GM19239 (cell line): ENCODE data around the gene ERVV-1.
"Not testable (repeated sequence)": the region's sequence is repeated elsewhere in the genome, so short reads cannot be mapped to it uniquely, and the experiment has no call there.

ENCODE experiments used
- DNase-seq: peaks from one replicate; pipeline ENCODE4 v3.0.0; 2011; ENCODE audit warnings: low spot score; ENCODE audit not compliant: insufficient read length
- FAIRE-seq: peaks from 2 replicates; lab custom pipeline; 2011; peaks lifted over from hg19 to GRCh38; lab: Jason Lieb, UNC

ERVV-1 gene

DNA sequence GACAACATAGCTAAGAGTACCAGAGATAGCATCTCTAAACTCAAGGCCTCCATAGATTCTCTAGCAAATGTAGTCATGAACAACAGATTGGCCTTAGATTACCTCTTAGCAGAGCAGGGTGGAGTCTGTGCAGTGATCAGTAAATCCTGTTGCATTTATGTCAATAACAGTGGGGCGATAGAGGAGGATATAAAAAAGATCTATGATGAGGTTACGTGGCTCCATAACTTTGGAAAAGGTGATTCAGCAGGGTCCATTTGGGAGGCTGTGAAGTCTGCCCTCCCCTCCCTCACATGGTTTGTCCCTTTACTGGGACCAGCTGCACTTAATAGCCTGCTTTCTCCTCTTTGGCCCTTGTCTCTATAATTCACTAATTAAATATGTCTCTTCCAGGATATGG lies 1.4 kb downstream of the ERVV-1 start:
- FAIRE-seq (no peak), DNase-seq (no peak)

GRCh38 chr19:53015730-53016129 lies 2.0 kb downstream of the ERVV-1 start:
- DNase-seq: no peak
- no peak for FAIRE-seq

GRCh38 chr19:53019684-53020083 lies 6.0 kb downstream of the ERVV-1 start:
- no peak for FAIRE-seq
- DNase-seq: no peak

GRCh38 chr19:53028306-53028705 lies 14.6 kb downstream of the ERVV-1 start:
- DNase-seq, FAIRE-seq: not testable (repeated sequence)

- FAIRE-seq (no peak), DNase-seq (no peak)
These were observed 20.3 kb downstream of the ERVV-1 start for GRCh38 chr19:53034054-53034453.

GRCh38 chr19:53034948-53035675 lies 21.4 kb downstream of the ERVV-1 start:
- FAIRE-seq (no peak), DNase-seq (no peak)

- DNase-seq (no peak), FAIRE-seq (no peak)
These were observed 23.7 kb downstream of the ERVV-1 start for GRCh38 chr19:53037101-53038097.

DNA sequence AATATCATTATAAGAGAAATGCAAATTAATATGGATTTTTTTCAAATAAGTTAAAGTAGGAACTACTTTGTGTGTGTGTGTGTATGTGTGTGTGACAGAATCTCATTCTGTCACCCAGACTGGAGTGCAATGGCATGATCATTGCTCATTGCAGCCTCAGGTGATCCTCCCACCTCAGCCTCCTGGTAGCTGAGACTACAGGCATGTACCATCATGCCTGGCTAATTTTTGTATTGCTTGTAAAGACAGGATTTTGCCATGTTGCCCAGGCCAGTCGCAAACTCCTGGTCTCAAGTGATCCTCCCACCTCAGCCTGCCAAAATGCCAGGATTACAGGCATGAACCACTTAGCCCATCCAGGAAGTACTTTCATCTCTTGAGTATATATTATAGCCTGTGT lies 27.6 kb downstream of the ERVV-1 start:
- FAIRE-seq (no peak), DNase-seq (no peak)

DNA sequence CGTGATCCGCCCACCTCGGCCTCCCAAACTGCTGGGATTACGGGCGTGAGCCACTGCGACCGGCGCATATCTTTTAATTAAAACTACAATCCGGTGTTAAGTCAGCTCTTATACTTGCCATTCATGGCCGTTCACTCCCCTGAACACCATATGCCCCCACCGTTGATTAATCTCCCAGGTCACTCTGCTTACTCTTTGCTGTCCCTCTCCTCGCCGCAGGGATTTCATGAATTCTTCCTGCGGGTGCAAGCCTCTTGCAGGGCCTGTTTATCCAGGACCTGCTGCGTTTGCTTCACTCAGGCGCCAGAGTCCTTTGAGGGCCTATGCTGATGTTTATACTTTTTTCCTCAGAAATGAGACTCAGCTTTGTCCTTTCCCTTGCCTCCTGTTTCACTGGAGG lies 31.8 kb downstream of the ERVV-1 start:
- DNase-seq: no peak
- no peak for FAIRE-seq

DNA sequence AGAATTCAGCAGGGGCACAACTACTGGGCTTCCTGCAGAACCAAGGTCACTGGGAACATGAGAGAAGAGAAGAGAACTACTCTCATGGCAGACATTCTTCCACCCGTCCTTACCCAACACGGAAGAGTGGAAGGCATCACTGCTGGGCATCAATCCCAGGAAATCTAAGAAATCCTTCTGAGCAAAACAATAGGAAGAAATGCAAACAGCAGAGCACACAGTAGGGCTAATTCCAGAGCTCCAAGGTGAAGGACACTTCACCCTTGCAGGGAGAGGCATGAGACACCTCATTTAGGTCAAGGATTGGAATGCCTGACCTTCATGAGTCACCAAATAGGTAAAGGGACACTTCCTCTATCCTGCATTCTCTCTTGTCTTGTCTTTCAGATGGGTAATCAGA lies 33.7 kb downstream of the ERVV-1 start:
- FAIRE-seq (no peak), DNase-seq (no peak)

DNA sequence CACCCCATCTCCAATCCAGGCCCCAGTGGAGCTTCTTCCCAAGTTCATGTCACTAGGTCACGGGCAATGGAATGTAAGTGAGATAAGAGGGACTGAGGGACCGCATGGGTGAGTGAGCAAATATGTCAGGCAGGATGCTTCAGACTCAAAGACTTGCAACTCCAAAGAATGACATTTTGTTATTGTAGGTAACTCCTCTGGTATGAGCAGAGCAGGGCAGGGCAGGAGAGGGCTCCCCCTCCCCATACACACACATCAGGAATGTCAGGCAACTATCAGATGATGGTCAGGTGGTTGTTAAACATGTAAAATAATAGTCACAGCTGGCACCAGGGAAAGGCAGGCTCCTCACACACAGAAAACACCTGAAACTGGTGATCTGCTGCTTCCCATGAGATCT lies 41.4 kb downstream of the ERVV-1 start:
- FAIRE-seq (no peak), DNase-seq (no peak)

DNA sequence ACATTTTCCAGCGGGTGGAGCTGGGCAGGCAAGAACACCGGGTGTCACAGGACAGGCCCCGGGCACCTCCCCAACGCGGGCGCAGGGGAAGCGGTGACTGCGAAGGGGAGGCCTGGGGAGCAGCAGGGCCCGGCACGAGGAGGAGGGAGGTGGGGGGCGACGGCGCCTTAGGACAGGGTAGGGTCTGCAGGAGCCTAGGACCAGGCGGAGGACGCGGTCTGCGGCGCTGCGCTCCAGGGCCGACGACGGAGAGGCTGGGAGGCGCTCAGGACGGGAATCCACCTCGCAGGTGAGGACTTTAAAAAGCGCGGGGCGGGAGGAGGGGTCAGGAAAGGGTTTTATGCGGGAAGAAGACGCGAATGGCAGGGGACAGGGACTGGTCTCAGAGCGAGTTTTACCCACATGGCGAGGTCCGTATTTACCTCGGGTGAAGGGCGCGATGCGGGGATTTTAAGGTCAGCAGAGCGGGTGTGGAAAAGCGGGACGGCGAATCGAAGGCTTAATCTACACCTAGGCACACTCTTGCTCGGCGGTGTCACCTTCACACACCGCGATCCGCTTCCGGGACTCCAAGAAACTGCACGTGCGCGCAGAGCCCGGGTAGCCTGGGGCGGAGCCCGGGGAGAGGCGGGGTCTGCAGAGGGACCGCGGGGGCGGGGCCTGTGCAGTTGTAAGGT lies 44.3 kb downstream of the ERVV-1 start:
- FAIRE-seq (no peak), DNase-seq (no peak)
